HEK293T (cell line): ENCODE results near the gene PFDN1.

Source experiments
- CTCF ChIA-PET: fragments of 350-600 bp; formaldehyde crosslinking; extraction: SDS; loops from one replicate; lab custom pipeline; 2021; ENCODE audit warnings: antibody characterized with exemption, inconsistent platforms; lab: Yijun Ruan, JAX
- POLR2A ChIA-PET: fragments of 350-600 bp; formaldehyde crosslinking; extraction: SDS; loops from one replicate; lab custom pipeline; 2020; ENCODE audit warnings: antibody characterized with exemption, inconsistent platforms; lab: Yijun Ruan, JAX
- DNase-seq: peaks from one replicate; pipeline ENCODE4 v3.0.0; 2012; ENCODE audit warnings: mixed read lengths; ENCODE audit errors: extremely low spot score
- ARNT ChIP-seq: fragments of 450-650 bp; IDR thresholded peaks from 2 replicates; pipeline ENCODE4 v1.6.1; 2017; ENCODE audit warnings: mild to moderate bottlenecking
- BHLHE40 ChIP-seq: fragments of 450-650 bp; IDR thresholded peaks from 2 replicates; pipeline ENCODE4 v1.6.1; 2016; ENCODE audit warnings: mild to moderate bottlenecking, moderate library complexity, borderline replicate concordance
- CTBP1 ChIP-seq: fragments of 450-650 bp; IDR thresholded peaks from 2 replicates; pipeline ENCODE4 v1.6.1; 2016; ENCODE audit warnings: borderline replicate concordance
- ELF4 ChIP-seq: fragments of 450-650 bp; IDR thresholded peaks from 2 replicates; pipeline ENCODE4 v1.6.1; 2017; ENCODE audit warnings: antibody characterized with exemption
- FOXA1 ChIP-seq: fragments of 450-650 bp; IDR thresholded peaks from 2 replicates; pipeline ENCODE4 v1.6.1; 2016; ENCODE audit warnings: mild to moderate bottlenecking
- FOXK2 ChIP-seq: fragments of 450-650 bp; IDR thresholded peaks from 2 replicates; pipeline ENCODE4 v1.6.1; 2016; ENCODE audit warnings: mild to moderate bottlenecking
- FOXM1 ChIP-seq: fragments of 450-650 bp; IDR thresholded peaks from 2 replicates; pipeline ENCODE4 v1.6.1; 2017; ENCODE audit warnings: mild to moderate bottlenecking, borderline replicate concordance
- HDGF ChIP-seq: fragments of 450-650 bp; IDR thresholded peaks from 2 replicates; pipeline ENCODE4 v1.6.1; 2017; ENCODE audit warnings: antibody characterized with exemption, borderline replicate concordance
- L3MBTL2 ChIP-seq: fragments of 450-650 bp; conservative IDR thresholded peaks from 2 replicates; pipeline ENCODE4 v1.6.1; 2016; ENCODE audit warnings: mild to moderate bottlenecking
- LEF1 ChIP-seq: fragments of 450-650 bp; IDR thresholded peaks from 2 replicates; pipeline ENCODE4 v1.6.1; 2017; ENCODE audit warnings: mild to moderate bottlenecking, borderline replicate concordance
- NFRKB ChIP-seq: fragments of 450-650 bp; IDR thresholded peaks from 2 replicates; pipeline ENCODE4 v1.6.1; 2016; ENCODE audit warnings: mild to moderate bottlenecking, moderate library complexity
- PKNOX1 ChIP-seq: fragments of 450-650 bp; IDR thresholded peaks from 2 replicates; pipeline ENCODE4 v1.6.1; 2016
- SP1 ChIP-seq: fragments of 450-650 bp; IDR thresholded peaks from 2 replicates; pipeline ENCODE4 v1.6.1; 2017
- SUZ12 ChIP-seq: fragments of 450-650 bp; IDR thresholded peaks from 2 replicates; pipeline ENCODE4 v1.6.1; 2016; ENCODE audit warnings: mild to moderate bottlenecking
- TARDBP ChIP-seq: fragments of 450-650 bp; IDR thresholded peaks from 2 replicates; pipeline ENCODE4 v1.6.1; 2016
- ZNF384 ChIP-seq: fragments of 450-650 bp; IDR thresholded peaks from 2 replicates; pipeline ENCODE4 v1.6.1; 2016

PFDN1 gene

GRCh38 chr5:140252470-140253126 lies 50.3 kb downstream of the PFDN1 start:
- DNase-seq = no peak
- TF ChIP-seq FOXA1 = no peak
- CTCF ChIA-PET = interaction anchor here (1.2 to 2.9 kb wide), 6 partner anchors 8 to 107 kb away, joined by 3 to 12 read pairs (median 7); no protein-coding TSS in a partner anchor
- POLR2A ChIA-PET = interaction anchor here (0.6 to 1.6 kb wide), 3 partner anchors 8 to 94 kb away, joined by 3 to 6 read pairs (median 4); partner anchors contain the start of gene HBEGF

- POLR2A ChIA-PET = interaction anchor here (1.6 kb wide), 1 partner anchor 95 kb away, joined by 6 read pairs; the partner anchor contains the start of gene HBEGF
- CTCF ChIA-PET = interaction anchor here (1.3 to 2.9 kb wide), 5 partner anchors 10 to 100 kb away, joined by 4 to 11 read pairs (median 8); partner anchors contain the start of gene HBEGF
- TF ChIP-seq LEF1 = no peak
- TF ChIP-seq SUZ12 = no peak
- TF ChIP-seq ARNT = no peak
- TF ChIP-seq ELF4 = no peak
- no peak for TF ChIP-seq TARDBP
- TF ChIP-seq BHLHE40 = no peak
- no peak for TF ChIP-seq FOXK2
- no peak for TF ChIP-seq L3MBTL2
- no peak for TF ChIP-seq FOXA1
- TF ChIP-seq CTBP1 = no peak
- no peak for TF ChIP-seq SP1
- TF ChIP-seq HDGF = no peak
- TF ChIP-seq FOXM1 = no peak
- TF ChIP-seq NFRKB = no peak
- no peak for TF ChIP-seq PKNOX1
- no peak for DNase-seq
These were observed 51.4 kb downstream of the PFDN1 start for GRCh38 chr5:140251527-140251973.

GRCh38 chr5:140250386-140250785 lies 52.5 kb downstream of the PFDN1 start:
- DNase-seq = no peak
- POLR2A ChIA-PET = no interaction called here
- CTCF ChIA-PET = interaction anchor here (0.6 to 2.9 kb wide), 4 partner anchors 65 to 279 kb away, joined by 3 to 9 read pairs (median 8); partner anchors contain the start of gene HBEGF
- TF ChIP-seq SUZ12 (no peak), HDGF (no peak), SP1 (no peak), NFRKB (no peak), ELF4 (no peak), BHLHE40 (no peak), ARNT (no peak), LEF1 (no peak), FOXM1 (no peak), TARDBP (no peak), FOXA1 (no peak), CTBP1 (no peak), ZNF384 (no peak)

GRCh38 chr5:140249536-140249935 lies 53.4 kb downstream of the PFDN1 start:
- CTCF ChIA-PET = interaction anchor here (2.9 kb wide), 1 partner anchor 102 kb away, joined by 9 read pairs; no protein-coding TSS in a partner anchor
- TF ChIP-seq ELF4 (no peak), HDGF (no peak), LEF1 (no peak), L3MBTL2 (no peak), BHLHE40 (no peak), ARNT (no peak), NFRKB (no peak)
- POLR2A ChIA-PET = no interaction called here
- DNase-seq = no peak

GRCh38 chr5:140248414-140248813 lies 54.5 kb downstream of the PFDN1 start:
- ChIA-PET POLR2A (interaction anchor here (0.5 kb wide), 1 partner anchor 55 kb away, joined by 3 read pairs; no protein-coding TSS in a partner anchor), CTCF (interaction anchor here (0.7 to 10.4 kb wide), 3 partner anchors 13 to 104 kb away, joined by 3 to 174 read pairs (median 3); partner anchors contain the start of gene HBEGF)
- no peak for TF ChIP-seq PKNOX1
- TF ChIP-seq SP1 = no peak
- no peak for TF ChIP-seq TARDBP
- TF ChIP-seq SUZ12 = no peak
- TF ChIP-seq CTBP1 = no peak
- TF ChIP-seq FOXK2 = no peak
- DNase-seq = no peak

- DNase-seq = no peak
- TF ChIP-seq ELF4 (no peak), NFRKB (no peak), FOXM1 (no peak), TARDBP (no peak), FOXK2 (no peak), FOXA1 (no peak), ARNT (no peak), CTBP1 (no peak), SP1 (no peak)
- CTCF ChIA-PET = interaction anchor here (0.7 to 10.4 kb wide), 7 partner anchors 15 to 117 kb away, joined by 3 to 174 read pairs (median 11); partner anchors contain the start of gene HBEGF
- POLR2A ChIA-PET = interaction anchor here (0.9 to 8.4 kb wide), 5 partner anchors 10 to 154 kb away, joined by 3 to 117 read pairs (median 5); partner anchors contain the start of genes HBEGF and PFDN1
These were observed 56.4 kb downstream of the PFDN1 start for GRCh38 chr5:140246378-140247122.
